GM10266 (cell line): ENCODE results near the gene ZNF175.
"Not testable (repeated sequence)": the region's sequence is repeated elsewhere in the genome, so short reads cannot be mapped to it uniquely, and the experiment has no call there.

Source experiments
- DNase-seq: peaks from one replicate; pipeline ENCODE4 v3.0.0; 2012; ENCODE audit errors: extremely low spot score
- TF ChIP-seq, protein P1 (sequence below): IDR thresholded peaks from 2 replicates; pipeline ENCODE4 v1.5.1; 2012; ENCODE audit warnings: mild to moderate bottlenecking, low read depth; ENCODE audit not compliant: control insufficient read depth, insufficient read depth; ENCODE audit errors: missing control alignments

Gene ZNF175

DNA sequence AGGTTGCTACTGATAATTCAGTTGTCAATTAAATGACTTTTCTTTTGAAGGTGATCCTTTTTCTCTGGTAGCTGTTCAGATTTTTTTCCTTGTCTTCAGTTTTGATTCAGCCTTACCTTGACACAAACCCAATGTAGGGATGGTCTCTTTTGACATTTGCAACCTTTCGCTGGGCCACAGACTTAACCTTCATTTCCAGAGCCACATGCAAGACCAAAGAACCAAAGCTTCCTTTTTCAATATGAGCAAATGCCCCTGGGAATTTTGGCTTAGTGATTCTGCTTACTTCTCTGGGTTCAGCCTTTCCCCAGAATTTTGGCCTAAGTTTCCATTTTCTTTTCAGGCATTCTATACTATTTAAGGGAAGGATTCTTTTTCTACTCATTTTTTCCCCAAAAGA, 39.5 kb downstream of the ZNF175 start:
- TF ChIP-seq, protein P1, sequence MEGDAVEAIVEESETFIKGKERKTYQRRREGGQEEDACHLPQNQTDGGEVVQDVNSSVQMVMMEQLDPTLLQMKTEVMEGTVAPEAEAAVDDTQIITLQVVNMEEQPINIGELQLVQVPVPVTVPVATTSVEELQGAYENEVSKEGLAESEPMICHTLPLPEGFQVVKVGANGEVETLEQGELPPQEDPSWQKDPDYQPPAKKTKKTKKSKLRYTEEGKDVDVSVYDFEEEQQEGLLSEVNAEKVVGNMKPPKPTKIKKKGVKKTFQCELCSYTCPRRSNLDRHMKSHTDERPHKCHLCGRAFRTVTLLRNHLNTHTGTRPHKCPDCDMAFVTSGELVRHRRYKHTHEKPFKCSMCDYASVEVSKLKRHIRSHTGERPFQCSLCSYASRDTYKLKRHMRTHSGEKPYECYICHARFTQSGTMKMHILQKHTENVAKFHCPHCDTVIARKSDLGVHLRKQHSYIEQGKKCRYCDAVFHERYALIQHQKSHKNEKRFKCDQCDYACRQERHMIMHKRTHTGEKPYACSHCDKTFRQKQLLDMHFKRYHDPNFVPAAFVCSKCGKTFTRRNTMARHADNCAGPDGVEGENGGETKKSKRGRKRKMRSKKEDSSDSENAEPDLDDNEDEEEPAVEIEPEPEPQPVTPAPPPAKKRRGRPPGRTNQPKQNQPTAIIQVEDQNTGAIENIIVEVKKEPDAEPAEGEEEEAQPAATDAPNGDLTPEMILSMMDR = no peak
- DNase-seq = no peak

DNA sequence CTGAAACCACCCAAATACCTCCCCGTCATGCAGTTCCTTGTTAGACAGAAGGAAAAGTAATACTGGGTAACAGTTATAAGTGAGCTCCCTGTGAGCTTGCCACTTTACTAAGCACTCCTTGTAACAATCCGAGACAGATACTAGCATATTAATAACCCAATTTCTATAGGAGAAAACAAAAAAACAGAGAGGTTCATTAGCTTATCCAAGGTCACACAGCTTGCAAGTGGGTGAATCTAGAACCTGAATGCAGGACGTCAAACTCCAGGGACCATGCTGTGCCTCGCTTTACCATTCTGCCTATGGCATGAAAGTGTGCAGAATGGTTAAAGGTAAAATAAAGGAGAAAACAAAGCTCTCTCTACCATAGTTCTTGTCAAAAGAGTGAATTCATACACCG, 43.7 kb downstream of the ZNF175 start:
- no peak for DNase-seq
- TF ChIP-seq, protein P1 = no peak

DNA sequence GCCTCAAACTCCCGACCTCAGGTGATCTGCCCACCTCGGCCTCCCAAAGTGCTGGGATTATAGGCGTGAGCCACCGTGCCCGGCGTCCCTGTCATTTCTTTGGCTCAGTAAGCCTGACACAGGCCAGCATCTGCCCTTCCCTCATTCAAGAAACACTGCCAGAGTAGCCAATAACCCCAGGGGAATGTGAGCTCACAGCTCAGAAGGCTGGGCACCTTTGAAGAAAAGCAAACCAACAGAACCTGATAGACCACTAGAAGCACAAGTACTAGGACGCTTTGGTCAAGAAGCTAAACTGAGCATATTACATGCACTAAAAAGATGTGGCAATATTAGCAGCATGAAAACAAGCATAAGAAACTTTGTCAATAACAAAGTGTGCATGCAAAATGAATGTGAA, 44.9 kb downstream of the ZNF175 start:
- TF ChIP-seq, protein P1 = no peak
- no peak for DNase-seq

DNA sequence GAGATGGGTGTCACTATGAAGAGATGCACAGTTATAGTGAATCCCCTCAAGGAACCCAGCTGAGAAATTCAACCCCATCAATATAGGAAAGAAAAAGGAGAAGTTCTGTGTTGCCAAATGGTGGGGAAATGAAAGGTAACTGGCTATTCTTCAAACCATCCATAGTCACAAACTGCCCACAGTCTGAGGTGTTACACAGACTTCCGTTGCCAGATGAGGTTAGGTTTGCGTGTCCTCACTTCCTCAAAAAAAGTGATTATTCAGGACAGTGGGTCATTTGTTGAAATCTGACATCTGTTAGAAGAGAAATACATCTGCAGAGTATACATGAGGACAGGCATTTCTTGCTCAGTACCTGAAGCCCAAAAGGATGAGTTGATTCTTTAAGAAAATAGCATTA, 50.1 kb downstream of the ZNF175 start:
- DNase-seq = peak; percentile 34
- TF ChIP-seq, protein P1 = no peak

DNA sequence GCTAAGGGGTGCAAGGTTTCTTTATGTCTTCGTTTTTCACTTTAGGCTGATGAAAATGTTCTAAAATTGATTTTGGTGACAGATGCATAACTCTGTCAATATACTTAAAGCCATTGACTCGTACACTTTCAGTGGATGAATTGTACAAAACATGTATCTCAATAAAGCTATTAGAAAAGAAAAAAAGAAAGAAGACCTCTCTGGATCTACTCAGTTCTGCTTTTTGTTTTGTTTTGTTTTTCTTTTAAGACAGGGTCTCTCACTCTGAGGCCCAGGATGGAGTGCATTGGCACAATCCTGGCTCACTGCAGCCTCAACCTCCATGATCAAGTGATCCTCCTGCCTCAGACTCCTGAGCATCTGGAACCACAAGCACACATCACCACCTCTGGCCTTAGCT, 55.6 kb downstream of the ZNF175 start:
- TF ChIP-seq, protein P1 = no peak
- no peak for DNase-seq

DNA sequence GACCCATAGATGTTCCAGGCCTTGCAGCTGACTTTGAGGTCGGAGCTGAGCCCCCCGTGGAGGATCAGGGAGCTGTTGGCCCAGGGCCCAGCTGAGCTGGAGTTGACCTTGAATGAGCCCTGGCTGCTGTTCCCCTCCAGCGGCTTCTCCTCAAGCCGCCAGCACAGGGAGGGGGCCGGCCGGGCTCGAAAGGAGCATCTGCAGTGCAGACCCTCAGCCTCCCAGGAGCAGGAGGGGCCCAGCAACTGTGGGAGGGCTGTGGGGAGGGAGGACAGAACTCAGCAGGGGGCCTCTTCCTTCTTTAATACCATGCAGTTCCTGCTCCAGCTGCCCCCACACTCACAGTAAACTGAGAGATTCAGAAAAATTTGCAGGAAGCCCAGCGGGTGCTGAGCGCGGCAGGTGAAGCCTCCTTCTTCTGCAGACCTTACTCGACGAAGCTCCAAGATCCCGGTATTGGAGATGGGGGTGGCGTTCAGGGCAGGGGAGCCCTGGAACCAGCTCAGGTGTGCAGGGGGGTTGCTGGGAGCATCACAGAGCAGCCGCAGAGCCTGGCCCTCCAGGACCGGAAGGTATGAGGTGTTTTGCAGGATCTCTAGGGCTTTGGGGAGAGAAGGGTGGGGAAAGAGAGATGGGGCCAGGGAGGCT, 56.5 kb downstream of the ZNF175 start:
- TF ChIP-seq, protein P1 = no peak
- no peak for DNase-seq

DNA sequence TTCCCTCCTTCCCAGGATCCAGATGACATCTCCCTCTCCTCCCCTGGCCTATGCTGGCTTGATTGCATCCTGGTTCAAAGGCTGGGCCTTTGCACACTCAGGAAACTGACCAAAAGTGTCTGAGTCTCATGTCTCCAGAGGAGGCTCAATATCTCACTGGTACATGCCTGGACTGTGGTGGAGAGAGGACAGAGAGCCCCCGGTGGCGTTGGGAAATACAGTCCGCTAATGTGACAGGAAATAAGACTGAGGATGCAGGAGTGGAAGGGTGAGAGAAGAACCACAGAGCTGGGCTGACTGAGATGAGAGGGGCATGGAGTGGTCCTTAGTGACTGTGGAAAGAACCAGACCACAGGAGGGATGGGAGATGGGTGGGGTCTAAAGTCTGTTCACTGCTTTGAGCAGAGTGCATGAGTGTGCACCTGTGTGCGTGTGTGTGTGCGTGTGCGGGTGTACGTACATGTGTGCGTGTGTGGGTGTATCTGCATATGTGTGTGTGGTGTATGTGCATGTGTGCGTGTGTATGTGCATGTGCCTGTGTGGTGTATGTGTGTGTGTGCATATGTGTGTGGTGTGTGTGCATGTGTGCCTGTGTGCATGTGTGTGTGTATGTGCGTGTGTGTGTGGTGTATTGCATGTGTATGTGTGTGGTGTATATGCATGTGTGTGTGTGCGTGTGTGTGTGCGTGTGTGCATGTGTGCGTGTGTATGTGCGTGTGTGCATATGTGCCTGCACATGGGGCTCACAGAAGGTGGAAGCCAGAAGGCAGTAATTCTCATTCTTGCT, 57.3 kb downstream of the ZNF175 start:
- no peak for DNase-seq
- TF ChIP-seq, protein P1 = no peak

DNA sequence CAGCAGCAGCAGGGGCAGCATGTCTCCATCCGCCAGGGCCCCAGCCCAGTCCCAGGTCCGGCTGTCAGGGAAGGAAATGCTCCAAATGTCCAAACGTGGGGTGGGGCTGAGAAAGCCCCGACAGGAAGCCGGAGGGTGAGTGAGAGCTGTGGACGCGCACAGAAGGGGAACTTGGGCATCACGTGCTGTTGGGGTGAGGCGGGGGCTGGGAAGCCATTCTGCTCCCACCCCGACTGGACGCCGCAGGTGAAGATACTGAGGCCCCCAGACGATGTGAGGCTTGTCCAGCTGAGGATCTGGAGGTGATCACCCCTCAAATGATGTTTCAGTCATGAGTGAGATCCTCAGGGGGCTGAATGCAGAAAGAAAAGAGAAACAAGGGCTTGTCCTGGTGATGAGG, 59.2 kb downstream of the ZNF175 start, which contains the start of gene SIGLEC5:
Gene SIGLEC5 (minus strand): TSS at position 87 of the 400 bp plus-strand sequence. CDS start 66 bp downstream, at position 21.
- not testable (repeated sequence) for DNase-seq
